GM21390 (cell line): ENCODE data around the gene CACNA1G.

ENCODE experiments used
- ATAC-seq: cut with Tn5 transposase; IDR thresholded peaks from one replicate; pipeline ENCODE4 v1.9.1; 2021; ENCODE audit not compliant: unreplicated experiment

Gene CACNA1G

DNA sequence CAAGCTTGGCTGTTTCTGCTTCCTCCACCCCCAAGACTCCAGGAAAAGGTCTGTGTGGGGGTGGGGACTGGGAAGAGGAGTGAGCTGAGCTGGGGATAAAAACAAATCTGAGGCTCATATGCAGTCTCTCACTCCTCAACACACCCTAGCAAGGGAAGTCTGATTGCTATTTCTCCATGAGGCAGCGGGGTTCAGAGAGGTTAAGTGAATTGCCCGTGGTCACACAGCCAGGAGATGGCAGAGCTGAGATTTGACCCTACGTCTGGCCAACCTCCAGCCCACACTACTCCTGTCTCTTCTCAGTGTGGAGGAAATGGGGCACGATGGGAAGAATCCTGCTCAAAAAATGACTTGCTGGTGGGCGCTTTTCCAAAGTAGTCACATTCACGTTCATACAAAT lies 69.4 kb downstream of the CACNA1G start:
- no peak for ATAC-seq

GRCh38 chr17:50630524-50631194 lies 70.1 kb downstream of the CACNA1G start:
- no peak for ATAC-seq

GRCh38 chr17:50631195-50631907 lies 70.8 kb downstream of the CACNA1G start:
- no peak for ATAC-seq

DNA sequence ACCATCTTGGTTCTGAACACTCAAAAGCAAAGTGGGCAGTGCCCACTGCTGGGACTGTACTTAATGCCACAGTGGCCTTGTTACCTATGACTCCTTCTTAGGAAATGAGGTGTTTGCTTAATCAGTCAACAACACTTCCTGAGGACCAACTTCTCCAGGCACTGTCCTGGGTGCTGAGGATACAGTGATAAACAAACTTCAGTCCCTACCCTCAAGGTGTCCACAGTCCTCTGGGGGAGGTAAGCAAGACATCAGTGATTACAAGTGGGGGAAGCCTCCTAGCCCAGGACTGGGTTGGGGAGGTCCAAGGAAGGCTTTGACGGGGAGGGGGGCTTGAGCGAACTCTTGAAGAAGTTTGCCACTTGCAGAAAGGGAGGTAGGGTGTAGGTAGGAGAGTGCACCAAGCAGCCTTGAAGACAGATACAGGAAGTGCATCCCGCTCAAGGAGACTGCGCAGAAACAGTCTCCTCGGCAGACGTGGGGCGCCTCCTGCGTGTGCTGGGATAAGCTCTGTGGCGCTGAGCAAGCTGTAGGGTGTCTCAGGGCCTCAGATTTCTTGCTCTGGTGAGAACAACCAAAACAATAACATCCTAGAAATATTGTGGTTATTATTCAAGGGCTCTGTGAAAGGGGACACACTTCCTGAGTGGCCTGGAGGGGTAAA lies 71.5 kb downstream of the CACNA1G start:
- no peak for ATAC-seq

DNA sequence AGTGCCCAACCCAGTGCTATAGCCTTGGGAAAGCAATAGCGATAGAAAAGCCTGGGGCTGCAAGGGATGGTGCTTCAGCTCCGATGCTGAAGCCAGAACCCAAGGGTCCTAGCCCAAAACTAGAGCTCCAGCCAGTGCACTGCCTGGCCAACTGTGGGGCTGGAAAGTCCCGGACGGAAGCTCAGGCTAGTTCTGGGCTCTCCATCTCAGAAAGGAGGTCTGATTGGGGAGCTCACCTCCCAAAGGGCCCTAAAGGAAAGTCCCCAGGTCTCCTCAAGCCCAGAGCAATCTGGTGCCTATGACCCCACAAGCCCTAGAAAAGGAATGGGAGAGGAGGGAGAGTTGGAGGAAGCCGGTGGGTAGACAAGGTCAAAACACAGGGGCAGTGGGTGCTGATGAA lies 72.1 kb downstream of the CACNA1G start:
- ATAC-seq = no peak

DNA sequence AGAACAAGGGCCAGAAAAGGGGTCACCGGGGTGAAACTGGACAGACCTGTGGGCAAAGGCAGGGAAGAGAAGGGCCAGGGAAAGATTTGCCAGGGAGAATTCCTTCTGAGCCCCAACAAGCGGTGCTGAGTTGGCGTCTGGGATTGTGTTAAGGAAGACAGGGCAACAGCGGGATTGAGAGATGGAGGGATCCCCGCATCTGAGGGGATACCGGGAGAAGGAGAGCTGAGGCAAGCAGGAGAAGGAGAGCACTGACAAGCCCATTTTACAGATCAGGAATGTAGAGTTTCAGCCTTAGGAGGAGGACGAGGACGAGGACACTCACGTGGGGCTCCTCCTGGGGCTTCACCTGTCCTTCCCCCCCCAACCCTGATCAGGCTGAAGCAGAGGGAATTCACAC lies 73.2 kb downstream of the CACNA1G start:
- no peak for ATAC-seq

DNA sequence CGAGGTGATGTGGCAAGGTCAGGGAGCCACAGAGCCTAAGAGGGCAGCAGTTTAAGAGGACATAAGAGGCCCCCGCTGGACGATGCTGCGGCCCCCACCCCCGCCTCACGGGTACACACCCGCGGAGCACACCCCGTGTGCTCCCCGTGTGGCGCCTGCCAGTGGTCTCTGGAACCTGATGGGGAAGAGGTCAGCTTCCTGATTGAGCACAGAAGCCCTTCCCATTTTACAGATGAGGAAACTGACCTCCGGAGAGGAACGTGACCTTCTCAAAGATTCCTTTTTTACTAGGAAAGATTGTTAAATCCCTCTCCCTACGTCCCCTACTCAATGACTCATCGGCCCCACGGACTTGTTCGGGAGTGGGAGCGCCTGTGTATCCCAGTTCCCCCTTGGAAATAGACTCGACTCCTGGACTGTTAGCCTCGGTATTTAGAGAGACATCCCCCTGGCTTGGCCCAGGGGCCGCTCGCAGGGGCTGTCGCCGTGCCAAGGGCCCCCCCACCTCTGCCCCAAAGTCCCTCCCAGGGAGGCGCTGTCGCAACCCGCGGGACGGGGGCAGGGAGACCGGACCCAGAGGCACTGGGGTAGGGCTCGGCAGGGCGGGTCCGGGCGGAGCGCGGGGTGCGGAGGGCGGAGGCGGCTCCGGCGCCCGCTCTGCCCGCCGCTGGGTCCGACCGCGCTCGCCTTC lies 73.9 kb downstream of the CACNA1G start, which contains the start of gene ABCC3:
TSS of gene ABCC3 (plus strand) at position 658 of the 691 bp plus-strand sequence. CDS start 56 bp downstream, outside the sequence.
- no peak for ATAC-seq

DNA sequence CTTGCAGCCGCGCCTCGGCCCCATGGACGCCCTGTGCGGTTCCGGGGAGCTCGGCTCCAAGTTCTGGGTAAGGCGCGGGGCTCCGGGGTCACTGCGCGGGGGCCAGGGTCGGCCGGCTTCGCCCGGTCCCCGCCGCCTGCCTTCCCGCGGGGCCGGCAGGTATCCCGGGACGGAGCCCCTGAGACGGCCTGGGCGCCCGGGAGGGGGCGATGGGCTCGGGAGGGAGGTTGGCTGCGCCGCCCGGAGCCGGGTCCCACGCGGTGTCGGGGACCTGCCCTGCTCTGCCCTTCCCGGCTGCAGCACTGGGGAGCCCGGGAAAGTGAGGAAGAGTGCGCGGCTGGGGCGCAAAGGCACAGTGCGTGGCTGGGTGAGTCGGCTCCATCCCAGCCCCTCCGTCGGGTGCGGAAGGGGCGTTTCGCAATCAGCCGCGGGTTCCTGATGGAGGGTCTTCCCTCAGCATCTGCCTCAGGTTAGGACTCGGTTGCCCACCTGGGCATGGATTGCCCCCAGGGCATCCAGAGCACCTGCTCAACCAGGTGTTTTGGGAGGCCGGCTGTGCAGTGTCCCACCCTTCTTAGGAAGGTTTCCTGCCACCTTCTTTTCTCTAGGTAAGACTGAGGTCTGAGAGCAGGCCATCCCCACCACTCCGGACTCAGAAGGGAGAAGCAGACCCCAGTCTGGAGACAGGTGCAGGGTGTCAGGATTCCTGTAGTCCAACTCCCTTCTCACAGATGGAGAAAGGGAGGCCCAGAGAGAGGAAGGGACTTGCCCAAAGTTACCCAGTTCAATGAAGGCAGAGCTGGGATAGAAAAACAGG lies 74.6 kb downstream of the CACNA1G start:
- no peak for ATAC-seq

DNA sequence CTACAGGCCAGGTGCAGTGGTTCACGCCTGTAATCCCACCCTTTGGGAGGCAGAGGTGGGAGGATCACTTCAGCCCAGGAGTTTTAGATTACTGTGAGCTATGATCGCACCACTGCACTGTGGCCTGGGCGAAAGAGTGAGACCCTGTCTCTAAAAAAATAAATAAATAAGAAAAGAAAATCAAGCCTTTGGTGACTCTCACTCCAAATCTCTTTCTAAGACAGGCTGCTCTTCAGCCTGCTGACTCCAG lies 75.1 kb downstream of the CACNA1G start:
- ATAC-seq = no peak

DNA sequence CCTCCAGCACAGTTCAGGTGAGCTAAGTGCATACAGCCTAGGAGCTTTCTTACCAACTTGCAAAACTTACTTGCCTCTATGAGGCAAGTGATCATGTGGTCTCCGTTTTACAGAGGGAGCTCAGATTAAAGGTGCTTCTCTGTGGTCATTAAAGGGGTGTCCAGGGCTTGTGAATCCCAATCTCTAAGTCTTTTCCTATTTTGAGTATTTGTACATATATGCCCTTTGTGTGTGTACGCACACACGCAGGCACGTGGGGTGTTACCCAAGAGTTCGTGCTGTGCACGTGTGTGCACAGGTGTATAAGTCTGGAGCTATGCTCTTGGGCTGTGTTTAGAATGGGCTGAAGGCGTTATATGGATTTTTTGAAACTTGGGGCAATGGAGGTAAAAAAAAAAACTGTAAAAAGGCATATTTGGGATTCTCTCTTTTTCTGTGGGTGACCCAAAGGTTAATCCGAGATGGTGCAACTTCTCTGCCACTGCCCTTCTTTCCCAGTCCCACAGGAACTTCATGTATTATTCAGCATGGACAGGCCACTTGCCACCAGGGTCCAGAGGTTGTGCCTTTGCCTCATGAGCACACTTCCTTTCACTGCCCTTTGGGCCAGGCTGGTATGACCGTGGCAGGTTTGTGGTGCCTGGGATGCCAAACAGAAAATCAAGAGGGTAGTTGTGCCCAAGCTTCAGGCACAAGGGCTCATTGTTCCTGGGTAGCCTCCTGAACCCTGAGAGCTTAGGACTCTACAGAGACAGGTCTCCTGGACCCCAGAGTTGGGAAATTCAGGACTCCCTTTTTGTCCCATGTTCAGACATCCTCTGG lies 75.7 kb downstream of the CACNA1G start:
- no peak for ATAC-seq

- ATAC-seq = no peak
Measured at GRCh38 chr17:50636804-50637195, 76.3 kb downstream of the CACNA1G start.

- ATAC-seq = no peak
Measured at GRCh38 chr17:50637829-50638605, 77.5 kb downstream of the CACNA1G start.

- ATAC-seq = no peak
Measured at GRCh38 chr17:50638606-50638965, 78.1 kb downstream of the CACNA1G start.

- no peak for ATAC-seq
Measured at GRCh38 chr17:50638966-50639713, 78.6 kb downstream of the CACNA1G start.

DNA sequence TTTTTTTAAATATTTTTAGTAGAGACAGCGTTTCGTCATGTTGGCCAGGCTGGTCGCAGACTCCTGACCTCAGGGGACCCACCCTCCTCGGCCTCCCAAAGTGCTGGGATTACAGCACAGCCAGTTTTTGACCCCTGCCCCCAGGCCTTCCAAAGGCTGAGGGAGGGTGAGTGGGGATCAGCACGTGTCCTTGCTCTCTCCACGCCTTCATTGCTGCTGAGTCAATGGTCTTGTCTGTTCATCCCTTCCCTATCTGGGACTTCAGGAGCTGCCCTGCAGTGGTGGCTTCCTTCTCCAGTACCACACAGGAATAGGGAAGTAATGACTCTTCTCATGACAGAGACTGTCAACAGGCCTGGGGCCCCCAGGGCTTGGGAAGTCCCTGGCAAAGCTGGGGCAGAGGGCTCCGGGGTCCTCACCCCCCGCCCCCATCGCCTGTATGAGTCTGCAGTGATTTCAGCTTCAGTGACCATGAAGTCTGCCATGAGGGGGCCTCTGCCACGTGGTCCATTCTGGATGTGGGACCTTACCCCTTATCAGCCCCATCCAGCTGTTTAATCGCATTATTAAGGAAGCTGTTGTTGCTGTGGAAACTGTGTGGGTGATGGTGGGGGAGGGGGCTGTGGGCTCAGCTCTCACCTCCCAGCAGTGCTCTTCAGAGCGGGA lies 80.3 kb downstream of the CACNA1G start:
- no peak for ATAC-seq

DNA sequence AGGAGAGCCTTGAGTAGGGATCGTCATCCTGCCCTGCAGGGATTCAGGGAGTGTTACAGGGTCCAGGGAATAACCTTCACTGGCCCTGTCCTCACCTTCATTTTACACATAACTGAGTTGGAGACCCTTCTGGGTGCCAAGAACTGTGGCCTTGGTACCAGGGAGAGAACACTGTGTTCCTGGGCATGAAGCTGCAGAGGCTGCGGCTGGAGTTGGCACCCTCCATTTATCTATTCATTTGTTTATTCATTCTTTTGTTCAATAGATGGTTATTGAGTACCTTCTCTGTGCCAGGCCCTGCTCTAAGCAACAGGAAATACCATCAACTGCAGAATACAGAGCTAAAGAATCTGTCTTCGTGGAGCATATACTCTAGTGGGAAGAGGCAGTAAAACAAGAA lies 80.8 kb downstream of the CACNA1G start:
- ATAC-seq = no peak

DNA sequence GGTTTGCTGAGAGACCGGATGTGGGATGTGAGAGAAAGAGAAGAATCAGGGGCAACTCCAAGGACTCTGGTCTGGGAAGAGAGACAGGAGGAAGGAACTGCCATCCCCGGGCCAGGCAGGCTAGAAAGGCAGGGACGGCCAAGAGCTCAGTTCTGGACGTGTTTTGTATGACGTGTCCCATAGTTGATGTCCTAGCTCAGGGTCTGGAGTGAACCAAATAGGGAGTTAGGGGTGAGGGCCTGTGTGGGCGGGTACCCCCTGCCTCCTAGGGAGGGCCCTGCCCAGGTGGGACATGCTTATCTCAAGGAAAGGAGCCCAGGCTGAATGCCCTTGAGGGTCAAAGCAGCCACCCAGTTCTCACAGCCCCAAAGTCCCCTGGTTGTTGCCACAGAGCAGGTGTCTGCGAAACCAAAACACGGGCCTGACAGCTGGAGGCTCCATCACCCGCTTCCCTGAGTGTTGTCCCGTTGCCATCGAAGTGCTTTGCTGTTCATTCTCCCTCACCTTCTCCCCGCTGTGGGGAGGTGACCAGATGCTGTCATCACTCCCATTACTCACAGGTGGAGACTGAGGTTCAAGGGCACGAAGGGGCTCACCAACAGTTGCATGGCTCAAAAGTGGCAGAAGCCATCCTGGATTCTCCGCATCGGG lies 81.7 kb downstream of the CACNA1G start:
- ATAC-seq = no peak
